ENCODE measurements around the gene CAVIN1. TPM values are rescaled to one million over a fixed set of nuclear protein-coding genes. Genes with fewer than 3 reads are reported as not detected.
"Not testable (repeated sequence)": the region's sequence is repeated elsewhere in the genome, so short reads cannot be mapped to it uniquely, and the experiment has no call there.

The CAVIN1 gene
- total RNA-seq, 1 donor from 2014 or later = 7.8 TPM

GRCh38 chr17:42378359-42378958, 44.6 kb downstream of the CAVIN1 start:
- no peak for DNase-seq

DNA sequence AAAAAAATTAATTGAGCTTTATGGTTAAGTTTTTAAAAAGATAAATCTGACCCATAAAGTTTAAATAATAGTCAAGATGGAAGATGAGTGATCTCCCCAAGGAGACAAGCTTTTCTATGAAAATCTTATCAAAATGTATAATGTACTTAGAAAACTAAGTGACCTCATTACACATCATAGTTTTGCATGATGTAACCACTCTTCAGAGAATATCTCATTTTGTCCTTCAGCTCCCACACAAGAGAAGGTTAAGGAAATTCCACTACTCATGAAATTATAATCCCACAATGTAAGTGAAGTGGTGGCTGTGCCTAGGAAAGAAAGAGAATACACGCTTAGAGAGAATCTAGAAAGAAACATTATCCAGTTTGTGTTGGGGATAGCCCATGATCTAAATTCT, 49.2 kb downstream of the CAVIN1 start:
- no peak for DNase-seq

DNA sequence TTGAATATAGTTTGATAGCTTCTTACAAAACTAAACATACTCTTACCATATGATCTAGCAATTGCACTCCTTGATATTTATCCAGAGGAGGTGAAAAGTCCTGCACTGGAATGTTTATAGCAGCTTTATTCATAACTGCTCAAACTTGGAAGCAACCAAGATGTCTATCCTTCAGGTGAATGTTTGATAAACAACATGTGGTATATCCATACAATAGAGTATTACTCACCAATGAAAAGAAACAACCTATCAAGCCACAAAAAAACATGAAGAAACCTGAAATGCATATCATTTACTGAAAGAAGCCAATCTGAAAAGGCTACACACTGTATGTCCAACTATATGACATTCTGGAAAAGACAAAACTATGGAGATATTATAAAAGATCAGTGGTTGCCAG, 50.9 kb downstream of the CAVIN1 start:
- no peak for DNase-seq

DNA sequence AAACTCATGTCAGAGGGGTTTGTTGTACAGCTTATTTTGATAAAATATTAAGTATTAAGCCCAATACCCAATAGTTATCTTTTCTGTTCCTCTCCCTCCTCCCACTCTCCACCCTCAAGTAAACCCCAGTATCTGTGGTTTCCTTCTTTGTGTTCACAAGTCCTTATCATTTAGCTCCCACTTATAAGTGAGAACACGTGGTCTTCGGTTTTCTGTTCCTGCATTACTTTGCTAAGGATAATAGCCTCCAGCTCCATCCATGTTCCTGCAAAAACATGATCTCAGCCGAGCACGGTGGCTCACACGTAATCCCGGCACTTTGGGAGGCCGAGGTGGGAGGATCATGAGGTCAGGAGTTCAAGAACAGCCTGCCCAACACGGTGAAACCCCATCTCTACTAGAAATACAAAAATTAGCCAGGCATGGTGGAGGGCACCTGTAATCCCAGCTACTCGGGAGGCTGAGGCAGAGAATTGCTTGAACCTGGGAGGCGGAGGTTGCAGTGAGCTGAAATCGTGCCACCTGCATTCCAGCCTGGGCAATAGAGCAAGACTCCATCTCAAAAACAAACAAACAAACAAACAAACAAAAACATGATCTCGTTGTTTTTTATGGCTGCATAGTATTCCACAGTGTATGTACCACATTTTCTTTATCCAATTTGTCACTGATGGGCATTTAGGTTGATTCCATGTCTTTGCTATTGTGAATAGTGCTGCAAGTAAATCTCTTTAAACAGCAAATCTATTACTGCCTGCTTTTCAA, 54.1 kb downstream of the CAVIN1 start:
- DNase-seq = not testable (repeated sequence)

- DNase-seq = not testable (repeated sequence)
Observed at GRCh38 chr17:42368310-42368709, 54.7 kb downstream of the CAVIN1 start.

- not testable (repeated sequence) for DNase-seq
Observed at GRCh38 chr17:42366176-42367023, 56.7 kb downstream of the CAVIN1 start.

- DNase-seq = no peak
Observed at GRCh38 chr17:42365136-42365535, 57.9 kb downstream of the CAVIN1 start.

- no peak for DNase-seq
Observed at GRCh38 chr17:42363767-42364585, 59.1 kb downstream of the CAVIN1 start.

GRCh38 chr17:42363231-42363630, 59.8 kb downstream of the CAVIN1 start:
- DNase-seq = no peak

GRCh38 chr17:42362245-42362961, 60.7 kb downstream of the CAVIN1 start:
- DNase-seq = no peak

DNA sequence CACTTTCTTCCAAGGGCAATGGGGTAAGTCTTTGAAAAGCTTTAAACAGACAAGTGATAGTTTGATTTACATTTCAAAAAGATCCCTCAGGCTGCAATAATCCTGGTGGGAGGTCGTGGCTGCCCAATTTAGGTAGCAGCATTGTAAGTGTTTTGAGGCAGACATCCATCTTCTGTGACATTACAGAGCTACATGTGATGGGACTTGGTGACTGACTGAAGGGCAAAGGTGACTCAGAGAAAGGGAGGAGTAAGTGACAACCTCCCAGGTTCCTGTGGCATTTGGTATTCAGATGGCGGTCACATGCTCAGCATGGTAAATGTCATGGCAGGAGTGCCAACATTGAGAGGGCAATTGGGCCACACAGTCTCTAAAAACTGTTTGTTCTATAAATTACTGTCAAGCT, 61.3 kb downstream of the CAVIN1 start:
- no peak for DNase-seq

- not testable (repeated sequence) for DNase-seq
Observed at GRCh38 chr17:42360388-42360787, 62.7 kb downstream of the CAVIN1 start.

GRCh38 chr17:42359133-42359532, 63.9 kb downstream of the CAVIN1 start:
- DNase-seq = no peak

GRCh38 chr17:42358434-42358833, 64.6 kb downstream of the CAVIN1 start:
- DNase-seq = no peak

DNA sequence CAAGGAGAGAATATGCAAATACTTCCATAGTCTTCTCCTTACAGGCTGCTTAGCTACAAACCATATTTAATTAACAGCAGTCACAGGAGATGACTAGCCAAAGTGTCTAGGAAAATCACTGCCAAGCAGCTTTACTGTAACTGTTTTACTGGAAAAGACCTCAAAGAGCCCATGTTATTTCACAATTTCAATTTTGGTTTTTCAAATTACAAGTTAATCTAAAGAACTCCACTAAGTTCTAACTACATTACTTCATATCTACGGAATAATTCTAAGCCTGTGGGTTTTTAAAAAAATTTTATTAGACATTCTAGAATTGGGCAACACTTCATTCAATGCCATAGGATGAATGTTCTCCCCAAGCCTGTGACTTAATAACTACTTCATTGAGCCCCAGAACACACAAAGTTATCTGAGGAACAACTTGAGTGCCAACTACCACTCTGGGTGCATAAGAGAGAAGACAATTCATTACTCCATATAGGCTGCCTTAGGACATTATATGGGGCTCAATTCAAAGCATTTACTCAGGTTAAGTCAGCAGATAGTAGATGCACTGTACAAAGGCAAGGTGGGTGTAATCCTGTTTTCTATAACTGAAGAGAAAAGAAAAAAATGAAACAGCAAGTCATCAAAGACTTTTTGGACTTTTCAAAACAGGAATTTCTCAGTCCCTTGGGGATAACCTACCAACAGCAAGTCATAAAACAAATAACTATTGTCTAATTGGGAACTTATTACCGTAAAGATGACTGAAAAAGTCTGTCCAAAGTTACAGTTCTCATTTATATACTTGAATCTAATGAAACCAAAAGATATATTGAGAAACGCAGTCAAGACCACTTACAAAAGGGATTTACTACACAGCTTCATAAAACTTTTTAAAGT, 67.9 kb downstream of the CAVIN1 start:
- no peak for DNase-seq

Small RNAs within 50 kb of the gene (small RNA-seq; reads per million reads assigned to genes)
- not detected for gene RNU7-97P

Other genes with a start within 250 kb of the CAVIN1 start
- 0.31 TPM for gene KCNH4, start 242.1 kb downstream of the CAVIN1 start, total RNA-seq
- not detected for gene HCRT, start 237.8 kb downstream of the CAVIN1 start, total RNA-seq
- 5.5 TPM for gene GHDC, start 228.8 kb downstream of the CAVIN1 start, total RNA-seq
- 20.7 TPM for gene STAT5B, start 146.9 kb downstream of the CAVIN1 start, total RNA-seq
- 1.4 TPM for gene STAT5A, start 134.8 kb downstream of the CAVIN1 start, total RNA-seq
- gene STAT3, start 34.8 kb downstream of the CAVIN1 start, total RNA-seq = 25.1 TPM
- 263 TPM for gene ATP6V0A1, start 35.6 kb upstream of the CAVIN1 start, total RNA-seq
- gene NAGLU, start 113.0 kb upstream of the CAVIN1 start, total RNA-seq = 8.6 TPM
- 0.62 TPM for gene HSD17B1, start 129.7 kb upstream of the CAVIN1 start, total RNA-seq
- gene COASY, start 138.9 kb upstream of the CAVIN1 start, total RNA-seq = 3.6 TPM
- gene MLX, start 143.8 kb upstream of the CAVIN1 start, total RNA-seq = 25.1 TPM
- 6.6 TPM for gene PSMC3IP, start 154.5 kb upstream of the CAVIN1 start, total RNA-seq
- 54.9 TPM for gene RETREG3, start 186.1 kb upstream of the CAVIN1 start, total RNA-seq
- 10.3 TPM for gene TUBG1, start 186.4 kb upstream of the CAVIN1 start, total RNA-seq
- 9.4 TPM for gene TUBG2, start 236.0 kb upstream of the CAVIN1 start, total RNA-seq